IMR-90 (cell line): ENCODE results near the gene SMCO4. TPM values are rescaled to one million over a fixed set of nuclear protein-coding genes. Genes with fewer than 3 reads are reported as not detected.

Experiments used
- ATAC-seq: fragments of 200-7000 bp; cut with Tn5 transposase; 2 replicates; pipeline ENCODE4 v1.9.1; 2020; ENCODE audit warnings: low read depth, mild to moderate bottlenecking, moderate library complexity
- BruUV-seq: library from RNA; stranded (reverse); fragments of 400-500 nt; replicated peaks from 2 replicates; lab custom pipeline; 2021; lab: Mats Ljungman, UMichigan
- CTCF ChIA-PET: fragments of 300-600 bp; formaldehyde crosslinking; extraction: SDS; loops from one replicate; lab custom pipeline; 2021; ENCODE audit warnings: antibody characterized with exemption; lab: Yijun Ruan, JAX
- POLR2A ChIA-PET: fragments of 300-600 bp; sonication (Branson Sonifier 250); formaldehyde crosslinking; loops from one replicate; lab custom pipeline; 2022; ENCODE audit warnings: antibody characterized with exemption; ENCODE audit not compliant: unreplicated experiment; lab: Charles Lee
- DNase-seq: peaks from one replicate; pipeline ENCODE4 v3.0.0; 2013
- H2AFZ ChIP-seq: replicated peaks from 2 replicates; pipeline ENCODE3; 2013; ENCODE audit warnings: low read length, mild to moderate bottlenecking; ENCODE audit not compliant: poor library complexity
- H2AK5ac ChIP-seq: 2 replicates; pipeline ENCODE4 v1.6.1; 2013; ENCODE audit warnings: low read depth, low read length, inconsistent platforms
- H2AK9ac ChIP-seq: replicated peaks from 2 replicates; pipeline ENCODE3; 2013; ENCODE audit warnings: mild to moderate bottlenecking, low read depth, low read length, moderate library complexity; ENCODE audit not compliant: poor library complexity
- H2BK120ac ChIP-seq: 2 replicates; pipeline ENCODE4 v1.6.1; 2013; ENCODE audit warnings: low read depth, low read length, inconsistent platforms
- H2BK15ac ChIP-seq: 3 replicates; pipeline ENCODE4 v1.6.1; 2013; ENCODE audit warnings: low read depth, low read length, inconsistent platforms
- H2BK20ac ChIP-seq: 2 replicates; pipeline ENCODE4 v1.6.1; 2013; ENCODE audit warnings: low read depth, mild to moderate bottlenecking, inconsistent platforms, low read length, moderate library complexity
- H2BK5ac ChIP-seq: 2 replicates; pipeline ENCODE4 v1.6.1; 2013; ENCODE audit warnings: mild to moderate bottlenecking, low read depth, low read length, inconsistent platforms; ENCODE audit not compliant: poor library complexity, severe bottlenecking
- H3K14ac ChIP-seq: replicated peaks from 2 replicates; pipeline ENCODE4 v1.6.1; 2013; ENCODE audit warnings: low read depth, low read length, inconsistent platforms
- H3K18ac ChIP-seq: 2 replicates; pipeline ENCODE4 v1.6.1; 2013; ENCODE audit warnings: low read depth, low read length, control low read depth
- H3K23ac ChIP-seq: 2 replicates; pipeline ENCODE4 v1.6.1; 2013; ENCODE audit warnings: low read depth, low read length, inconsistent platforms
- H3K27ac ChIP-seq: 2 replicates; pipeline ENCODE4 v1.5.1; 2013; ENCODE audit warnings: mild to moderate bottlenecking, control low read depth, low read length; ENCODE audit not compliant: insufficient read depth
- H3K27me3 ChIP-seq: 2 replicates; pipeline ENCODE4 v1.6.1; 2013; ENCODE audit warnings: low read length; ENCODE audit not compliant: control insufficient read depth, insufficient read depth
- H3K36me3 ChIP-seq: 2 replicates; pipeline ENCODE4 v1.6.1; 2013; ENCODE audit warnings: low read length, mixed read lengths; ENCODE audit not compliant: control insufficient read depth, insufficient read depth
- H3K4ac ChIP-seq: 2 replicates; pipeline ENCODE4 v1.6.1; 2013; ENCODE audit warnings: low read depth, low read length, inconsistent platforms
- H3K4me1 ChIP-seq: 2 replicates; pipeline ENCODE4 v1.6.1; 2013; ENCODE audit warnings: low read length, mixed read lengths; ENCODE audit not compliant: control insufficient read depth, insufficient read depth
- H3K4me2 ChIP-seq: 2 replicates; pipeline ENCODE4 v1.6.1; 2013; ENCODE audit warnings: low read depth, mild to moderate bottlenecking, control low read depth, low read length, moderate library complexity
- H3K4me3 ChIP-seq: 2 replicates; pipeline ENCODE4 v1.5.1; 2013; ENCODE audit warnings: low read depth, mild to moderate bottlenecking, control low read depth, low read length, moderate library complexity; ENCODE audit not compliant: insufficient read depth
- H3K56ac ChIP-seq: 2 replicates; pipeline ENCODE4 v1.6.1; 2013; ENCODE audit warnings: low read length, inconsistent platforms; ENCODE audit not compliant: insufficient read depth; ENCODE audit errors: extremely low read depth
- H3K79me1 ChIP-seq, 2 experiments: 2 replicates each; pipeline ENCODE4 v1.6.1; 2013; ENCODE audit warnings: low read length in 2 of 2, inconsistent platforms in 1 of 2, low read depth in 1 of 2
- H3K9ac ChIP-seq: 2 replicates; pipeline ENCODE4 v1.6.1; 2013; ENCODE audit warnings: low read depth, low read length, control low read depth
- H3K9me1 ChIP-seq: 2 replicates; pipeline ENCODE4 v1.6.1; 2013; ENCODE audit warnings: low read length, inconsistent platforms; ENCODE audit not compliant: insufficient read depth
- H3K9me3 ChIP-seq: 2 replicates; pipeline ENCODE4 v1.6.1; 2013; ENCODE audit warnings: low read length; ENCODE audit not compliant: control insufficient read depth, insufficient read depth
- H4K20me1 ChIP-seq: 2 replicates; pipeline ENCODE4 v1.6.1; 2013; ENCODE audit warnings: low read length, inconsistent platforms; ENCODE audit not compliant: insufficient read depth
- H4K5ac ChIP-seq: 2 replicates; pipeline ENCODE4 v1.6.1; 2013; ENCODE audit warnings: mild to moderate bottlenecking, low read depth, low read length, control low read depth
- H4K8ac ChIP-seq, 2 experiments: 2 replicates each; pipeline ENCODE4 v1.6.1; 2013; ENCODE audit warnings: low read depth in 2 of 2, low read length in 2 of 2, control low read depth in 1 of 2, inconsistent platforms in 1 of 2
- H4K91ac ChIP-seq: 2 replicates; pipeline ENCODE4 v1.6.1; 2013; ENCODE audit warnings: low read depth, low read length, inconsistent platforms; ENCODE audit not compliant: insufficient read depth
- CEBPB ChIP-seq: IDR thresholded peaks from 2 replicates; pipeline ENCODE4 v1.6.1; 2012; ENCODE audit warnings: low read depth, low read length, improper control_type of control experiment
- ELK1 ChIP-seq: fragments of 150-350 bp; IDR thresholded peaks from 2 replicates; pipeline ENCODE4 v1.6.1; 2016; ENCODE audit warnings: low read depth, mild to moderate bottlenecking, low read length, moderate library complexity, borderline replicate concordance
- FOS ChIP-seq: fragments of 150-350 bp; IDR thresholded peaks from 2 replicates; pipeline ENCODE4 v1.6.1; 2016; ENCODE audit warnings: low read depth, low read length
- POLR2A ChIP-seq: IDR thresholded peaks from 2 replicates; pipeline ENCODE4 v1.6.1; 2012; ENCODE audit warnings: mild to moderate bottlenecking, low read depth, low read length
- SMC3 ChIP-seq: fragments of 150-350 bp; IDR thresholded peaks from 2 replicates; pipeline ENCODE4 v1.6.1; 2016; ENCODE audit warnings: low read depth, mild to moderate bottlenecking, antibody characterized with exemption, low read length, moderate library complexity
- WGBS, 2 experiments: methylation state at CpG; one replicate each; pipeline versions ENCODE4 v1.1.5 to v1.1.7; 2013; ENCODE audit warnings: missing lambda C conversion rate in 2 of 2; ENCODE audit not compliant: insufficient read length in 1 of 2; ENCODE audit errors: extremely low coverage in 2 of 2; 5-methylcytosine and 5-hydroxymethylcytosine counted together
- dilution Hi-C: fragments of 300-500 bp; cut with HindIII; formaldehyde crosslinking; loops from one replicate; pipeline ENCODE4 v1.14.3; 2018; ENCODE audit warnings: low sequenced_read_pairs; ENCODE audit not compliant: unreplicated experiment
- in situ Hi-C: fragments of 300-500 bp; cut with MboI; formaldehyde crosslinking; loops from 3 replicates; pipeline ENCODE4 v1.14.3; 2019; ENCODE audit warnings: low sequenced_read_pairs, inconsistent platforms, mixed read lengths
- intact Hi-C: fragments of 100-400 bp; cut with micrococcal nuclease; formaldehyde crosslinking; loops from 2 replicates; pipeline ENCODE4 v1.10.0; 2022
- polyA plus RNA-seq, 3 experiments: library from polyadenylated mRNA; depleted of rRNA; stranded (reverse); fragments of >200 nt; gene quantifications; 2 replicates each; pipeline ENCODE4 v1.2.3, GENCODE V29; 2012; ENCODE audit warnings: low replicate concordance in 1 of 3
- total RNA-seq: library from RNA; depleted of rRNA; stranded (reverse); fragments of >200 nt; gene quantifications from 2 replicates; pipeline ENCODE4 v1.2.3, GENCODE V29; 2012
- TF ChIP-seq, protein P1 (sequence below): conservative IDR thresholded peaks from 2 replicates; pipeline ENCODE4 v1.5.1; 2012; ENCODE audit warnings: mild to moderate bottlenecking, low read depth, low read length, improper control_type of control experiment

Gene SMCO4
- total and polyA plus RNA-seq, 2 of the 4 experiments (the other 2 are of a cell fraction) = 2.2 to 17.7 TPM

- H2AK5ac ChIP-seq = no peak overlapping the region
- no peak overlapping the region for H2AFZ ChIP-seq
- H3K23ac ChIP-seq = no peak overlapping the region
- peaks cover 6% of the 10 kb centered on the region; the same call in 1 of the 2 replicates for H3K9me1 ChIP-seq
- no peak overlapping the region for H4K91ac ChIP-seq
- DNase-seq = no peak
- no peak overlapping the region for H4K5ac ChIP-seq
- H3K4me2 ChIP-seq = no peak overlapping the region
- H2BK15ac ChIP-seq = no peak overlapping the region
- H2BK120ac ChIP-seq = no peak overlapping the region
- no peak overlapping the region for H3K27ac ChIP-seq
- no peak for ATAC-seq
- H2BK5ac ChIP-seq = no peak overlapping the region
- in situ Hi-C loops (no loop called here), intact Hi-C loops (no loop called here), dilution Hi-C loops (no loop called here)
- no peak for TF ChIP-seq CEBPB
- no peak for TF ChIP-seq ELK1
- no peak for TF ChIP-seq SMC3
- TF ChIP-seq POLR2A = no peak
- TF ChIP-seq, protein P1, sequence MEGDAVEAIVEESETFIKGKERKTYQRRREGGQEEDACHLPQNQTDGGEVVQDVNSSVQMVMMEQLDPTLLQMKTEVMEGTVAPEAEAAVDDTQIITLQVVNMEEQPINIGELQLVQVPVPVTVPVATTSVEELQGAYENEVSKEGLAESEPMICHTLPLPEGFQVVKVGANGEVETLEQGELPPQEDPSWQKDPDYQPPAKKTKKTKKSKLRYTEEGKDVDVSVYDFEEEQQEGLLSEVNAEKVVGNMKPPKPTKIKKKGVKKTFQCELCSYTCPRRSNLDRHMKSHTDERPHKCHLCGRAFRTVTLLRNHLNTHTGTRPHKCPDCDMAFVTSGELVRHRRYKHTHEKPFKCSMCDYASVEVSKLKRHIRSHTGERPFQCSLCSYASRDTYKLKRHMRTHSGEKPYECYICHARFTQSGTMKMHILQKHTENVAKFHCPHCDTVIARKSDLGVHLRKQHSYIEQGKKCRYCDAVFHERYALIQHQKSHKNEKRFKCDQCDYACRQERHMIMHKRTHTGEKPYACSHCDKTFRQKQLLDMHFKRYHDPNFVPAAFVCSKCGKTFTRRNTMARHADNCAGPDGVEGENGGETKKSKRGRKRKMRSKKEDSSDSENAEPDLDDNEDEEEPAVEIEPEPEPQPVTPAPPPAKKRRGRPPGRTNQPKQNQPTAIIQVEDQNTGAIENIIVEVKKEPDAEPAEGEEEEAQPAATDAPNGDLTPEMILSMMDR = no peak
- TF ChIP-seq FOS = no peak
- no peaks in the 10 kb centered on the region for H3K79me1 ChIP-seq
- no peaks in the 10 kb centered on the region for H4K20me1 ChIP-seq
- H3K4me3 ChIP-seq = no peak overlapping the region
- WGBS, 2 experiments = no CpG with 5 or more reads among the region's 5 CpGs
- no peak overlapping the region for H2BK20ac ChIP-seq
- ChIA-PET CTCF (no interaction called here), POLR2A (no interaction called here)
- no TSS peak for BruUV-seq
- H3K56ac ChIP-seq = no peak overlapping the region
- H3K9ac ChIP-seq = no peak overlapping the region
- H3K18ac ChIP-seq = no peak overlapping the region
- H3K36me3 ChIP-seq = 0 out of 2 replicates have a peak, but pooled peaks cover 1% of the 10 kb centered on the region
- H4K8ac ChIP-seq = no peak overlapping the region
- H3K4me1 ChIP-seq = 0 out of 2 replicates have a peak, but pooled peaks cover 2% of the 10 kb centered on the region
- H2AK9ac ChIP-seq = no peak overlapping the region
- H3K27me3 ChIP-seq = no peaks in the 10 kb centered on the region
- H3K9me3 ChIP-seq = no peaks in the 10 kb centered on the region
- H3K4ac ChIP-seq = no peak overlapping the region
- H3K14ac ChIP-seq = no peak overlapping the region
Measured at GRCh38 chr11:93500759-93501158, 42.4 kb downstream of the SMCO4 start.
